HCT116 (cell line): ENCODE results near the gene COX4I2. TPM values are rescaled to one million over a fixed set of nuclear protein-coding genes. Genes with fewer than 3 reads are reported as not detected.

ENCODE experiments used
- ATAC-seq: fragments of 200-7000 bp; cut with Tn5 transposase; 2 replicates; pipeline ENCODE4 v1.9.1; 2020; ENCODE audit warnings: mild to moderate bottlenecking, moderate library complexity
- BruUV-seq: library from RNA; stranded (reverse); fragments of 400-500 nt; replicated peaks from 2 replicates; lab custom pipeline; 2021; lab: Mats Ljungman, UMichigan
- CTCF ChIA-PET: fragments of 300-600 bp; sonication (Branson Sonifier 250); formaldehyde crosslinking; loops from one replicate; lab custom pipeline; 2021; ENCODE audit warnings: antibody characterized with exemption; lab: Charles Lee
- POLR2A ChIA-PET: fragments of 300-600, 350-600 bp; sonication (Branson Sonifier 250); formaldehyde crosslinking; loops from one replicate; lab custom pipeline; 2021; ENCODE audit warnings: antibody characterized with exemption; lab: Charles Lee
- RAD21 ChIA-PET, 2 experiments: fragments of 300-600 bp; sonication (Branson Sonifier 250); formaldehyde crosslinking; loops; one replicate each; lab custom pipeline; 2023; ENCODE audit warnings: low total read pairs in 2 of 2; ENCODE audit not compliant: uncharacterized antibody in 2 of 2, unreplicated experiment in 2 of 2, low non-redundant PET in 1 of 2; lab: Charles Lee
- DNase-seq: peaks from one replicate; pipeline ENCODE4 v3.0.0-alpha.2; 2010; ENCODE audit warnings: low read depth, low spot score
- H2AFZ ChIP-seq: fragments of 200-600 bp; shearing (Covaris generic), sonication (generic); 2 replicates; pipeline ENCODE4 v1.6.1; 2017; ENCODE audit warnings: low read depth, mixed run types, mixed read lengths, antibody characterized with exemption, low read length; ENCODE audit not compliant: poor library complexity, severe bottlenecking
- H3K27ac ChIP-seq: 2 replicates; pipeline ENCODE4 v1.5.1; 2012; ENCODE audit warnings: low read depth, low read length
- H3K27me3 ChIP-seq: fragments of 200-600 bp; sonication (generic); 2 replicates; pipeline ENCODE4 v1.6.1; 2016; ENCODE audit warnings: mixed run types, low read length, mixed read lengths; ENCODE audit not compliant: insufficient read depth
- H3K36me3 ChIP-seq, 2 experiments: fragments of 200-500 bp in 1 of 2; fragments of 200-600 bp in 1 of 2; sonication (Bioruptor generic) in 1 of 2; sonication (generic) in 1 of 2; 2 replicates each; pipeline versions ENCODE4 v1.5.1 to v1.6.1; 2014 to 2016; ENCODE audit warnings: low read length in 2 of 2, inconsistent platforms in 1 of 2, mixed read lengths in 1 of 2, mixed run types in 1 of 2; ENCODE audit not compliant: insufficient read depth in 2 of 2, control insufficient read depth in 1 of 2
- H3K4me1 ChIP-seq, 2 experiments: fragments of 200-600 bp in 1 of 2; sonication (generic) in 1 of 2; 2 replicates each; pipeline versions ENCODE4 v1.5.1 to v1.6.1; 2012 to 2017; ENCODE audit warnings: low read length in 2 of 2, inconsistent platforms in 1 of 2, mild to moderate bottlenecking in 1 of 2, mixed read lengths in 1 of 2, mixed run types in 1 of 2, moderate library complexity in 1 of 2; ENCODE audit not compliant: insufficient read depth in 2 of 2, control insufficient read depth in 1 of 2
- H3K4me2 ChIP-seq: fragments of 200-600 bp; sonication (generic); 2 replicates; pipeline ENCODE4 v1.6.1; 2017; ENCODE audit warnings: mixed run types, low read length, mixed read lengths
- H3K4me3 ChIP-seq, 2 experiments: fragments of 200-600 bp in 1 of 2; sonication (generic) in 1 of 2; replicated peaks in 1 of 2; 2 replicates each; pipeline ENCODE4 v1.5.1; 2011 to 2016; ENCODE audit warnings: low read length in 2 of 2, control low read depth in 1 of 2, low read depth in 1 of 2, mild to moderate bottlenecking in 1 of 2, mixed read lengths in 1 of 2, mixed run types in 1 of 2
- H3K79me2 ChIP-seq: fragments of 200-600 bp; sonication (generic); 2 replicates; pipeline ENCODE4 v1.6.1; 2017; ENCODE audit warnings: mild to moderate bottlenecking, mixed run types, low read length, moderate library complexity, mixed read lengths; ENCODE audit not compliant: insufficient read depth
- H3K9ac ChIP-seq: fragments of 200-600 bp; sonication (generic); 2 replicates; pipeline ENCODE4 v1.6.1; 2016; ENCODE audit warnings: low read length, mixed read lengths
- H3K9me2 ChIP-seq: fragments of 200-600 bp; sonication (generic), shearing (Covaris generic); 2 replicates; pipeline ENCODE4 v1.6.1; 2017; ENCODE audit warnings: mixed run types, mild to moderate bottlenecking, moderate library complexity; ENCODE audit not compliant: insufficient read depth
- H3K9me3 ChIP-seq, 2 experiments: fragments of 200-500 bp in 1 of 2; fragments of 200-600 bp in 1 of 2; sonication (Bioruptor generic) in 1 of 2; sonication (generic) in 1 of 2; 2 replicates each; pipeline ENCODE4 v1.6.1; 2014 to 2017; ENCODE audit warnings: low read length in 2 of 2, mixed read lengths in 2 of 2, inconsistent platforms in 1 of 2, low read depth in 1 of 2, mild to moderate bottlenecking in 1 of 2, mixed run types in 1 of 2, moderate library complexity in 1 of 2; ENCODE audit not compliant: control insufficient read depth in 1 of 2, insufficient read depth in 1 of 2
- H4K20me1 ChIP-seq: fragments of 200-600 bp; sonication (generic), shearing (Covaris generic); 2 replicates; pipeline ENCODE4 v1.6.1; 2017; ENCODE audit warnings: mixed run types, mild to moderate bottlenecking, moderate library complexity; ENCODE audit not compliant: insufficient read depth
- CBX3 ChIP-seq: IDR thresholded peaks from 2 replicates; pipeline ENCODE4 v1.6.1; 2012; ENCODE audit warnings: low read depth
- CEBPB ChIP-seq: IDR thresholded peaks from 2 replicates; pipeline ENCODE4 v1.6.1; 2012; ENCODE audit warnings: low read depth
- EGR1 ChIP-seq: IDR thresholded peaks from 2 replicates; pipeline ENCODE4 v1.6.1; 2012; ENCODE audit warnings: low read depth
- FOSL1 ChIP-seq: IDR thresholded peaks from 2 replicates; pipeline ENCODE4 v1.6.1; 2012; ENCODE audit warnings: low read depth
- JUND ChIP-seq: IDR thresholded peaks from 2 replicates; pipeline ENCODE4 v1.6.1; 2012
- RAD21 ChIP-seq: IDR thresholded peaks from 2 replicates; pipeline ENCODE4 v1.6.1; 2012; ENCODE audit warnings: low read depth, mild to moderate bottlenecking
- SIN3A ChIP-seq: IDR thresholded peaks from 2 replicates; pipeline ENCODE4 v1.6.1; 2012; ENCODE audit warnings: low read depth
- SP1 ChIP-seq: IDR thresholded peaks from 2 replicates; pipeline ENCODE4 v1.6.1; 2012; ENCODE audit warnings: low read depth
- YY1 ChIP-seq: IDR thresholded peaks from 2 replicates; pipeline ENCODE4 v1.6.1; 2011; ENCODE audit warnings: low read length, low read depth, moderate library complexity, mild to moderate bottlenecking; ENCODE audit not compliant: insufficient replicate concordance; ENCODE audit errors: extremely low read depth
- ZBTB33 ChIP-seq: IDR thresholded peaks from 2 replicates; pipeline ENCODE4 v1.6.1; 2011; ENCODE audit warnings: mild to moderate bottlenecking, low read length, moderate library complexity; ENCODE audit not compliant: insufficient replicate concordance; ENCODE audit errors: extremely low read depth
- ZFX ChIP-seq: fragments of 450-650 bp; IDR thresholded peaks from 2 replicates; pipeline ENCODE4 v1.6.1; 2017
- ZNF274 ChIP-seq: fragments of 200-500 bp; sonication (Bioruptor generic); IDR thresholded peaks from 2 replicates; pipeline ENCODE4 v1.6.1; 2014; ENCODE audit warnings: mild to moderate bottlenecking, low read depth, low read length, inconsistent platforms
- intact Hi-C: fragments of 100-400 bp; cut with micrococcal nuclease; formaldehyde crosslinking; loops from 2 replicates; pipeline ENCODE4 v1.10.0; 2022
- total RNA-seq: library from RNA; stranded (reverse); gene quantifications from one replicate; pipeline ENCODE4 v1.2.1, GENCODE V29; 2021; ENCODE audit not compliant: unreplicated experiment

COX4I2 gene
- total RNA-seq, 1 experiment from 2014 or later: not detected

GRCh38 chr20:31638816-31639215, 1.1 kb downstream of the COX4I2 start:
- RAD21 ChIA-PET: no interaction called here
- H3K9ac ChIP-seq: no peak overlapping the region
- no peaks in the 10 kb centered on the region for H3K27me3 ChIP-seq
- intact Hi-C loops: no loop called here
- ATAC-seq (no peak), DNase-seq (no peak)
- H3K79me2 ChIP-seq: no peaks in the 10 kb centered on the region
- no peaks in the 10 kb centered on the region for H3K36me3 ChIP-seq
- CTCF ChIA-PET: no interaction called here
- BruUV-seq: no TSS peak
- no peak overlapping the region for H3K4me3 ChIP-seq
- no peak for TF ChIP-seq EGR1
- no peak for TF ChIP-seq SP1
- no peak for TF ChIP-seq RAD21
- no peak for TF ChIP-seq FOSL1
- TF ChIP-seq YY1: no peak
- no peak for TF ChIP-seq ZFX
- TF ChIP-seq ZBTB33: no peak
- no peak for TF ChIP-seq JUND
- no peak for TF ChIP-seq ZNF274
- TF ChIP-seq SIN3A: no peak
- TF ChIP-seq CBX3: no peak
- no peak for TF ChIP-seq CEBPB
- no peaks in the 10 kb centered on the region for H4K20me1 ChIP-seq
- H3K4me2 ChIP-seq: no peak overlapping the region
- H3K9me2 ChIP-seq: no peaks in the 10 kb centered on the region
- POLR2A ChIA-PET: no interaction called here
- no peak overlapping the region for H2AFZ ChIP-seq
- no peaks in the 10 kb centered on the region for H3K9me3 ChIP-seq
- peaks cover 0 to 12% of the 10 kb centered on the region in 2 experiments; a peak in 1 of 4 replicates for H3K4me1 ChIP-seq
- H3K27ac ChIP-seq: no peak overlapping the region
